Stimulated activated naive CD8-positive, alpha-beta T cell treated with anti-CD3 and anti-CD28 coated beads, Interleukin-15, Interleukin-2, amounts not matched to agents 100 ng/mL and 50 ng/mL, for 24 hours (primary cell): ENCODE measurements around the gene SEPSECS.

Source experiments
- H3K27ac Mint-ChIP-seq: one replicate; pipeline ENCODE4 v1.8.0; 2021; ENCODE audit warnings: mild to moderate bottlenecking, mixed read lengths
- H3K27me3 Mint-ChIP-seq: one replicate; pipeline ENCODE4 v1.8.0; 2021; ENCODE audit warnings: mixed read lengths
- H3K36me3 Mint-ChIP-seq: one replicate; pipeline ENCODE4 v1.8.0; 2021; ENCODE audit warnings: low read depth, mixed read lengths
- H3K4me1 Mint-ChIP-seq: one replicate; pipeline ENCODE4 v1.8.0; 2021; ENCODE audit warnings: low read depth, mixed read lengths
- H3K4me3 Mint-ChIP-seq: one replicate; pipeline ENCODE4 v1.8.0; 2021; ENCODE audit warnings: mild to moderate bottlenecking, mixed read lengths
- H3K9me3 Mint-ChIP-seq: one replicate; pipeline ENCODE4 v1.8.0; 2021; ENCODE audit warnings: mixed read lengths

Gene SEPSECS

GRCh38 chr4:25131381-25131780 lies 28.9 kb downstream of the SEPSECS start:
- Mint-ChIP-seq H3K9me3 (no peaks in the 10 kb centered on the region), H3K4me1 (no peaks in the 10 kb centered on the region), H3K4me3 (no peak overlapping the region), H3K36me3 (peaks cover 35% of the 10 kb centered on the region), H3K27ac (no peak overlapping the region), H3K27me3 (no peaks in the 10 kb centered on the region)

GRCh38 chr4:25129917-25130316 lies 30.3 kb downstream of the SEPSECS start:
- Mint-ChIP-seq H3K27me3 (no peaks in the 10 kb centered on the region), H3K9me3 (no peaks in the 10 kb centered on the region), H3K4me1 (no peaks in the 10 kb centered on the region), H3K4me3 (no peak overlapping the region), H3K36me3 (peaks cover 31% of the 10 kb centered on the region), H3K27ac (no peak overlapping the region)

- Mint-ChIP-seq H3K4me1 (peaks cover 4% of the 10 kb centered on the region), H3K36me3 (peaks cover 37% of the 10 kb centered on the region), H3K9me3 (no peaks in the 10 kb centered on the region), H3K4me3 (no peak overlapping the region), H3K27ac (no peak overlapping the region), H3K27me3 (no peaks in the 10 kb centered on the region)
These were observed 31.6 kb downstream of the SEPSECS start for GRCh38 chr4:25128671-25129070.

DNA sequence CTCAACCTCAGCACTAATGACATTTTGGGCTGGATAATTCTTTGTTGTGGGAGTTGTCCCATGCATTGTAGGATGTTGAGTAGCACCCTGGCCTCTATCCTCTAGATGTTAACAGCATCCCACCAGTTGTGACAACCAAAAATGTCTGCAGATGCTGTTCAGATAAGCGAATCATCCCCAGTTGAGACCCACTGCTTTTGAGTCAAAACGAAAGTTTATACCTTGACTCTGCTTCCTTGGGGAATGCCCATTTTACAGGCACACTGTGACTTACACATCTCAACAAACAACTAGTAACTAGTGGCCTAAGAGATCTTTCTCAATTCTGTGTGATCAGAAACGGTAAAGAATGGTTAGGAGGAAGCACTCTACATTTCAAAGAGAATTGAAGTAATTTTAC lies 37.0 kb downstream of the SEPSECS start:
- Mint-ChIP-seq H3K27ac (no peak overlapping the region), H3K4me3 (no peak overlapping the region), H3K9me3 (no peaks in the 10 kb centered on the region), H3K4me1 (peaks cover 14% of the 10 kb centered on the region), H3K36me3 (peaks cover 31% of the 10 kb centered on the region), H3K27me3 (no peaks in the 10 kb centered on the region)

DNA sequence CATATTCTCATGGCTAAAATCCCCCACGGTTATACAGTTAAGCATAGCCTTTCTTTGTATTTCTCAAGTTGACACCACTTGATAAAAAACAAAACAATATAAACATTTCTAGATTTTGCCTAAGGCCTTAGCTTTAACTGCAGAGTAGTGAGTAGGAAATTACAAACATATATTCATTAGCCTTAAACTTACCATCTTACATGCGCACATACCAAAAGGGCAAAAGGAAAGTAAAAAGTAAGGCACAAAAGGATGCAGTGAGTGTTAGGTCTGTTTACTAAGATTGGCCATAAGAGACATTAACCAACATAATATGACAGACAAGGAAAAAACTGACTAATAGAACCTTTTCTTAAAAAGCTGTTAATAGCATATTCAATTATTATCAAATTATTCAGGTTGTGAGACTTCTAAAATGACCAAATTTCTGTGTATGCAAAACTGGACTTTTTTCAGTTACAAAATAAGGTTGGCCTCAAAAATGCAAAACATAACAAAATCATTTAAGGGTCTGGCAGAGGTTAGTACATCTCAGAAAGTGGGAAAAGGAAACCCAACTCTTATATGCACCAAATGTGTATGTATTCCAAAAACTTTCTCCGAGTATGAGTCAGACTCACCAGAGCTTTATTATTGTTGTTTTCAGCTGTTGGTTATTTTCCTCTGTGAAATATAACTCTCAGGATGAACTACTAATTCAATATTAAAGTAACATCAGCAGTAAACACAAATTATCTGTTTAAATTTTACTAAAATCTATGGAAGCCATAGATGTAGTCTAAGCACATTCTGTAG lies 39.9 kb downstream of the SEPSECS start:
- Mint-ChIP-seq H3K9me3 (no peaks in the 10 kb centered on the region), H3K27me3 (no peaks in the 10 kb centered on the region), H3K4me1 (peaks cover 14% of the 10 kb centered on the region), H3K4me3 (no peak overlapping the region), H3K36me3 (peaks cover 24% of the 10 kb centered on the region), H3K27ac (no peak overlapping the region)

- Mint-ChIP-seq H3K27me3 (no peaks in the 10 kb centered on the region), H3K4me3 (no peak overlapping the region), H3K27ac (no peak overlapping the region), H3K4me1 (peaks cover 3% of the 10 kb centered on the region), H3K36me3 (peaks cover 10% of the 10 kb centered on the region), H3K9me3 (no peaks in the 10 kb centered on the region)
These were observed 42.4 kb downstream of the SEPSECS start for GRCh38 chr4:25117716-25118472.

DNA sequence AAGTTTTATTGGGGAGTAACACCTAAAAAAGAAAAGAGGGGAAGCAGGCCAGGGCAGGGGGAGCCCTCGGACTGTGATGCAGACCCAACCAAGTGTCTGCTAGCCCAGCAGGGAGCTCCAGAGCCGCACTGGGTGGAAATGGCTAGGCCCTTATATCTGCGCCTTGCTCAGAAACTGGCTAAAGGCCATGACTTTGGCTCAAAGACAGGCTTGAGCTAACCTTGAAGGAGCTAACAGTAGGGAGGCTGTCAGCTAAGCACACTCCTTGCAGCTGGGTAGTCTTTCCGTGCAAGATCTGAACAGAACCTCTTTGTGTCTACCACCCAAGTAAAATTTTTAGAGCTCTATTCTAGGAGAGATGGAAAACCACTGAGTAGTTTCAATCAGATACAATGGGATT lies 43.0 kb downstream of the SEPSECS start:
- Mint-ChIP-seq H3K4me3 (no peak overlapping the region), H3K27ac (no peak overlapping the region), H3K36me3 (peaks cover 5% of the 10 kb centered on the region), H3K4me1 (no peaks in the 10 kb centered on the region), H3K27me3 (no peaks in the 10 kb centered on the region), H3K9me3 (no peaks in the 10 kb centered on the region)

DNA sequence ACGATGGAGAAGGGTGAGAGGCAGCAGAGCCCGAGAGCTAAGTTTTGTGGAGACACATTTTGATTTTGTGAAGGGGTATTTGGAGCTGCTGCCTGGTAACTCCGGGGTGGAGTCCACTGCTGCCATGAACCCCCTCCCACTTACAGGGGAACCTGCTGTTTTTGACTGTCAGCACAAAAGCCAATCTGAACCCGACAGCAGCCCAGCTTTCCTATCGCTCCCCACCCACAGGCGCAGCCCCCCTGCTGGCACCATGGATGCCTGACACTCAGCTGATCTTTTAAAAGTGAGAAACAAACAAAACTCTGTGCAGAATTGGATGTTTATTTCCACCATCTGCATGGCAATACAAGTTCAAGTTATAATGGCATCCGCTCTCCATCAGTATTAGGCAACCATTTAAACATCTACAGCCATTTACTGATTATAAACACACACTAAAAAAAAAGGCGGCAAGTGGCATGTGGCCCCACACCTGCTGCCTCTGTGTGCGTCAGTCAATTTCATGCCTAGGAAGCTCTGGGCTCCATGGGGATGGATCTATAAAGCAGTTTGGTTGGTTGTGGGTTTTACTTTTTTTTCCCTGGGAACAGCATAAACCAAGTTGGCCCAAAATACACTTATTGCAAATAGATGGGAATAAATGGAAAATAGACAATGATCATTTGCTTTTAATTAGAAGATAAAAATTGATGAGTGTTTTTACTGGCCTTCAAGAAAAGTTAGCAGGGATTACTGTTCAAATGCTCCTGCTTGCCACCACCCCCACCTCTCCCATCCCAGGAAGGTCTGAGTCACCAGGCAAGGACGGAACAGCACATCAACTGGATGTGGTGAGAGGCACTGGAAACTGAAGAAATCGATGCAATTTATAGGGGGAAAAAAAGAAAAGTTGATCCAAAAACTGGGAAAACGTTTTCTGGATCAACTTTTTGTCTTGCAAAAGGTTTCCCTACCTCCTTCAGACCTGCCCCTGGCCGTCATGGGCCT lies 46.0 kb downstream of the SEPSECS start:
- no peaks in the 10 kb centered on the region for H3K36me3 Mint-ChIP-seq
- H3K27me3 Mint-ChIP-seq, result no peaks in the 10 kb centered on the region
- no peaks in the 10 kb centered on the region for H3K9me3 Mint-ChIP-seq
- no peaks in the 10 kb centered on the region for H3K4me1 Mint-ChIP-seq
- no peak overlapping the region for H3K4me3 Mint-ChIP-seq
- H3K27ac Mint-ChIP-seq, result no peak overlapping the region

DNA sequence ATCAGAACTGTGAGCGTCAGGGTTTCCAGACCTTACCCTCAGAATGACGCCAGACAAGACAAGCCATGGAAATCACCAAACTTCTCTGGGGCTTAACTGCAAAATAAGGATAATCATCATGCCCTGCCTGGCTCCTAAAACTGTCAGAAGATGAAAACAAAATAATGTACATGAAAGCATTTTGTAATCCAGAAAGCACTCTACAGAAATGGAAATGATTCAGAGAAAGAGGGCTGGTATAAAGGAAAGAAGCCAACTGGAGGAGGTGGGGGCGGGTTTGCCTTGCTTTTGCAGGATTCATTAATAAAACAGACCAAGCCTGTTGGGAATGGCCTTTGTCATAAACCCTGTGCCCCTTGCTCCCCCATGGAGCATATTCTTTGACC lies 47.3 kb downstream of the SEPSECS start:
- Mint-ChIP-seq H3K4me3 (no peak overlapping the region), H3K36me3 (no peaks in the 10 kb centered on the region), H3K27ac (no peak overlapping the region), H3K4me1 (no peaks in the 10 kb centered on the region), H3K9me3 (no peaks in the 10 kb centered on the region), H3K27me3 (no peaks in the 10 kb centered on the region)

- Mint-ChIP-seq H3K27me3 (no peaks in the 10 kb centered on the region), H3K27ac (no peak overlapping the region), H3K4me1 (no peaks in the 10 kb centered on the region), H3K4me3 (no peak overlapping the region), H3K36me3 (no peaks in the 10 kb centered on the region), H3K9me3 (no peaks in the 10 kb centered on the region)
These were observed 47.8 kb downstream of the SEPSECS start for GRCh38 chr4:25112366-25112994.

- Mint-ChIP-seq H3K4me1 (no peaks in the 10 kb centered on the region), H3K36me3 (no peaks in the 10 kb centered on the region), H3K4me3 (no peak overlapping the region), H3K9me3 (no peaks in the 10 kb centered on the region), H3K27ac (no peak overlapping the region), H3K27me3 (no peaks in the 10 kb centered on the region)
These were observed 48.5 kb downstream of the SEPSECS start for GRCh38 chr4:25111648-25112196.

DNA sequence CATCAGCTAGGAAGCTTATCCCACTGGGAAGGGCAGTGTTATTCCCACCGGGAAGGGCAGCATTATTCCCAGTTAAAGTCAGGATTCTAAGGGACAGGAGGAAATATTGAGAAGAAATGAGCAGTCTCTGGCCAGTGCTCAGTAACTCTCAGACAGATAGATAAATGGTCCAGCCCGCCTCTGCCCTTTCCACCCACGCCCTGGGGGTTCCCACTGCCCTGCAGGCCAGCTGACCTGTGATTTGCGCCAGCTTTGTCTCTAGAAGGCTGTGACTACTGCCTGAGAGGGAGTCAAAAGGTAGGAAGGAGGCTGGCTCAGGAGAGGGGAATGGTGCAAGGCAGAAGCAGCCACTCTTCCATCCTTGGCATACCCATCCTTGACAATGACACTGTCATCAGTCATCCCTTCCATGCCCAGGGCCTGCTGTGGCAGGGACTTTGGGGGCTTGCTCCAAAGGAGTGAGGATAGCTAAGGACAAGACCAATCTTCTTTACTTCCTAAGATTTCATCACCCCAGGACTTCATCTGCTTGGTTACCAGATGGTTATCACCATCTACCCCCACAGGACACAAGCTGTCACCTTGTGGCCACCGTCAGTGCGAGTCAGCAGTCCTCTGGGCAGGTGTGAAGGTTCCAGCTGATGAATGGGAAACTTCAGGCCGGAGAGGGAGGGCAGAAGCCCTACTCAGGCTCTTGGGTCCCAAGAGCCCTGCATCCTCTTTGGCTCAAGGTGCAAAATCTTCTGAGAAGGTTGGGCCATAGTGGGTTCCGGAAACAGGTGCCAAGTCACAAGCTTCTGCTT lies 49.5 kb downstream of the SEPSECS start:
- H3K9me3 Mint-ChIP-seq, result no peaks in the 10 kb centered on the region
- H3K4me3 Mint-ChIP-seq, result no peak overlapping the region
- H3K27ac Mint-ChIP-seq, result no peak overlapping the region
- H3K27me3 Mint-ChIP-seq, result peaks cover under 1% of the 10 kb centered on the region
- no peaks in the 10 kb centered on the region for H3K4me1 Mint-ChIP-seq
- H3K36me3 Mint-ChIP-seq, result no peaks in the 10 kb centered on the region

GRCh38 chr4:25109511-25109910 lies 50.7 kb downstream of the SEPSECS start:
- Mint-ChIP-seq H3K9me3 (no peaks in the 10 kb centered on the region), H3K27ac (no peak overlapping the region), H3K4me1 (no peaks in the 10 kb centered on the region), H3K4me3 (no peak overlapping the region), H3K36me3 (no peaks in the 10 kb centered on the region), H3K27me3 (peaks cover 3% of the 10 kb centered on the region)
